Tibial nerve (tissue), 4 donors: ENCODE data around the gene CNNM4.

Experiments
- EP300 ChIP-seq, 2 donors: sonication (generic); formaldehyde crosslinking; IDR thresholded peaks; one replicate each; pipeline ENCODE4 v1.6.1; 2017; ENCODE audit warnings: antibody characterized with exemption in 2 of 2, mild to moderate bottlenecking in 1 of 2
- POLR2A ChIP-seq, 2 donors: fragments of 450-650 bp; IDR thresholded peaks; one replicate each; pipeline ENCODE4 v1.6.1; 2017; ENCODE audit warnings: antibody characterized with exemption in 2 of 2, mild to moderate bottlenecking in 2 of 2, moderate library complexity in 2 of 2
- TF ChIP-seq, protein P1 (sequence below), 5 experiments: fragments of 200-600 bp in 3 of 5; fragments of 450-650 bp in 2 of 5; sonication (generic) in 3 of 5; IDR thresholded peaks; one replicate each; pipeline ENCODE4 v1.5.1; 2016 to 2019; ENCODE audit warnings: antibody characterized with exemption in 5 of 5, mild to moderate bottlenecking in 3 of 5, moderate library complexity in 2 of 5

DNA sequence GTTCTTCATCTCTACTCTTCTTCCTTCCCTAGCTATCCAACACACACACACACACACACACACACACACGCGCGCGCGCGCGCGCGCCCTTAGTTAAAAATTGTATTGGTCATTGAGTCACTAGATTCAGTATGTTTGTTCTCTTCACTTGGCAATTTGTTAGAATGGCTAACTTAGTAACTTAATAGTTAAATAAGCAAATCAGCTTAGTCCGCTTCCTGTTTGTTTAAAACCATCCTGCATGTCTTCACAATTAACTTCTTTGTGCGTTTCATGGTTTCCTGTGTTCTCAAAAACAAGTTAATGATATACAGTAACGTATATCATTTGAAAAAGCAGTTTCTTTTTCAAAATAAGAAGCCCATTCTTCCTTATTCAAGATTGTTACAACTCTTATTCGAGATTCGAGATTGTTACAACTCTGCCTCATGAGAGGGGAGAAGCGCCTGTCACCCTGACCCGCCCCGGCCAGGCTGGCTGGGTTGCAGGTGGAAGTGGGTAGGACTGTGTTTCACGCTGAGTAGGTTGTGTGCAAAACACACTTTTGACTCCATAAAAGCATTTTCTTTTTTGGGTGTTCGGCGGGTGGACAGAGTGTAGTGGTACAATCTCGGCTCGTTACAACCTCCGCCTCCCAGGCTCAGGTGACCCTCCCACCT, 45.9 kb downstream of the CNNM4 start:
- TF ChIP-seq, protein P1, sequence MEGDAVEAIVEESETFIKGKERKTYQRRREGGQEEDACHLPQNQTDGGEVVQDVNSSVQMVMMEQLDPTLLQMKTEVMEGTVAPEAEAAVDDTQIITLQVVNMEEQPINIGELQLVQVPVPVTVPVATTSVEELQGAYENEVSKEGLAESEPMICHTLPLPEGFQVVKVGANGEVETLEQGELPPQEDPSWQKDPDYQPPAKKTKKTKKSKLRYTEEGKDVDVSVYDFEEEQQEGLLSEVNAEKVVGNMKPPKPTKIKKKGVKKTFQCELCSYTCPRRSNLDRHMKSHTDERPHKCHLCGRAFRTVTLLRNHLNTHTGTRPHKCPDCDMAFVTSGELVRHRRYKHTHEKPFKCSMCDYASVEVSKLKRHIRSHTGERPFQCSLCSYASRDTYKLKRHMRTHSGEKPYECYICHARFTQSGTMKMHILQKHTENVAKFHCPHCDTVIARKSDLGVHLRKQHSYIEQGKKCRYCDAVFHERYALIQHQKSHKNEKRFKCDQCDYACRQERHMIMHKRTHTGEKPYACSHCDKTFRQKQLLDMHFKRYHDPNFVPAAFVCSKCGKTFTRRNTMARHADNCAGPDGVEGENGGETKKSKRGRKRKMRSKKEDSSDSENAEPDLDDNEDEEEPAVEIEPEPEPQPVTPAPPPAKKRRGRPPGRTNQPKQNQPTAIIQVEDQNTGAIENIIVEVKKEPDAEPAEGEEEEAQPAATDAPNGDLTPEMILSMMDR (IDR thresholded peaks at IDR 0.05): no peak
- TF ChIP-seq EP300 (IDR thresholded peaks at IDR 0.05) (no peak), POLR2A (IDR thresholded peaks at IDR 0.05) (no peak)
